GF-D8 (cell line): ENCODE measurements around the gene ATXN1L.
"Not testable (repeated sequence)": the region's sequence is repeated elsewhere in the genome, so short reads cannot be mapped to it uniquely, and the experiment has no call there.

Experiments
- DNase-seq: peaks from one replicate; lab custom pipeline; 2025; lab: John Stamatoyannopoulos, UW

ATXN1L gene

GRCh38 chr16:71852158-71852557 lies 6.4 kb downstream of the ATXN1L start:
- no peak for DNase-seq

- DNase-seq = no peak
These were observed 6.8 kb downstream of the ATXN1L start for GRCh38 chr16:71852561-71852960.

DNA sequence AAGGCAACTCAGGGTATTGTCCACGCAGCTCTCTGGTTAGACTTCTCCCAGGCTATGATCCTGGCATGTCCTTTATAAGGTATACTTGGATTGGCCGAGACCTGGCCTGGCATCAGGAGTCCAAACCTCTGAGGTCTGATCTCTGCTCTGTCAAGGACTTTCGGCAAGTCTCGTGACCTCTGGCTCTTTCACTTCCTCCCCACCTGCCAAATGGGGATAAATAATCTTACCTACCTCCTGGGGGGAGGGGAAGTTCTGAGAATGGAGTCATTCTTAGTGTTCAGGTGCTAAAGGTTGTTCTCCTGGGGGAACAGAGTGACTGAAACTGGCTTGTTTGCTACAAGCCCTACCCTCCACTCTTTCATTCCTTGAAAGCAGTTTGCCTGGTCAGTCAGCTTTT lies 7.6 kb downstream of the ATXN1L start:
- no peak for DNase-seq

GRCh38 chr16:71854369-71854948 lies 8.7 kb downstream of the ATXN1L start:
- DNase-seq = no peak

- no peak for DNase-seq
These were observed 10.3 kb downstream of the ATXN1L start for GRCh38 chr16:71855937-71856662.

DNA sequence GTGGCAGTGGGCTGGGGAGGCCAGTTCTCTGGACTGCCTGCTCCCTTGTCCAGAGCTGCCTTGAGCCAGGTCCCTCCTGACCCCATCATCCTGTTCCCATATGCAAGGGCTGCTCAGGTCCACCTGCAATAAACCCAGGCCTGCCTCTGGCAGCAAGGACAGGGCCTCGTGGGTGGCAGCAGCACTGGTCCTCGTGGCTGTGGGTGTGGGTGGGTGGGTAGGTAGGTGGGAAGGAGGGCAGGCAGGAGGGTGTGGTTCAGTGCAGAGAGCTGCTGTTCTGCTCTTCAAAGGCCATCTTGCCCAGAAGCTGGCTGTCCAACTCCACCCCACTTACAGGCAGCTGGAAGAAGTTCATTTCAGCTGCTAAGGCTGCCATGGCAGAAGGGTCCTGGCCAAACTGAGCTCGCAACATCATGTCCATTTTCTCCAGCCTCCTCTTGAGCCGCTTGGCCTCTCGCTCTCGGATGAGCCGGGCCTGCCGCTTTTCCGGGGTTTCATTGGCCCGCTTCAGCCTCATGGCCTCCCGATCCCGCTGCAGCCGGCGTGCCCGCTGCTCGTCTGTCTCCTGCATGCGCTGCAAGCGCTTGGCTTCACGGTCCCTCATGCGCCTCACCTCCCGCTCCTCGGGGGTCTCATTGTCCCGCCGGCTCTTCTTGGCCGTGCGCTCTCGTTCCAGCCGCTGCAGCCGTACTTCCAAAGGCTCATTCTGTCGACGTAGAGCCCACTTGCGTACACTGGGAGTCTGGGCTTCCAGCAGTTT lies 14.2 kb downstream of the ATXN1L start:
- DNase-seq = no peak

- no peak for DNase-seq
These were observed 18.2 kb downstream of the ATXN1L start for GRCh38 chr16:71863995-71864394.

GRCh38 chr16:71865173-71865863 lies 19.5 kb downstream of the ATXN1L start:
- DNase-seq = no peak

DNA sequence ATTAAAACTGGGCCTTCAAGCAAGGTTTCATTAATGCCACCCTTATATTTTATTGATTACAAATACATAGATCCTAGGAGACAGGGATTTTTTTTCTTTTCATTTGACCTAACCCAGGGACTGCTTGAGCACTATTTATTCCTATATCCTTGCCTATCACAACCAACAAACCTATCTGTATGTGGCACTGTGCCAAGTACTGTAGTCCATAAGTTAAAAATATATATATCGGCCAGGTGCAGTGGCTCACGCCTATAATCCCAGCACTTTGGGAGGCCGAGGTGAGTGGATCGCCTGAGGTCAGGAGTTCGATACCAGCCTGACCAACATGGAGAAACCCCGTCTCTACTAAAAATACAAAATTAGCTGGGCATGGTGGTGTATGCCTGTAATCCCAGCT lies 21.4 kb downstream of the ATXN1L start:
- DNase-seq = not testable (repeated sequence)

GRCh38 chr16:71867939-71868338 lies 22.2 kb downstream of the ATXN1L start:
- no peak for DNase-seq

DNA sequence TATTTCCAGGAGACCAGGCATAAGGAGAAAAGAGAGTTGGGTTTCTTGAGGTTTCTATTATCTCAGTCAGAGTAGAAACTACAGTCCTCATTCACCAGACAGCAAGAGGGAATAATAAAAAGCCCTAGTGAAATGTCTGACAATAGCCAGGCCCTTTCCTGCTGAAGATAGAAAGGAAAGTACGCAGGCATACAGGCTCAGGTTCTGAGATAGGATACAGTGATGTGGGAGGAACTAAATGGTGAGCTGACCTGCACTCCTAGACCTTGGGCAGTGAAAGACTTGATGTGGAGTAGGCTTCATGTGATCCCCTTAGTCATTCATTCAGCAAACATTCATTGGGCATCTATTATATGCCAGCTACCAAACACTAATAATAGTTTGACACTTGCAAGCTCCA lies 23.3 kb downstream of the ATXN1L start:
- no peak for DNase-seq

DNA sequence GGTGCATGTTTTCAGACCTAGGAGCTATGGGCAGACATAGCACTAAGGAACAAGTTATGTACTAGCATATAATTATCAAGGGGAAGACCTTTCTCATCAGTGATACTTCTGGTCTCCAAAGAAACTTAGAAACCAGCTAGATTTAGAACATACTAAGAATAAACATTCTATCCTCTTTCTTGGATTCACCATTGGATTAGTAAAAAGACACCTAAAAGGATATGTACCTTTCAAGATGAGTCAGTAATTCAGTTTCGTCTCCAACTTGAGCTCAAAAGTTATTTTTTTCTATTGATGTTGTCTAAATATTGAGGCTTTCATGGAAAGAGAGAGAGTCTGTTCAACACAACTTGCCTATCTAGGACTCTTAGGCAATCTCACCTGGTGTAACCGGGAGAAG lies 25.0 kb downstream of the ATXN1L start:
- no peak for DNase-seq

DNA sequence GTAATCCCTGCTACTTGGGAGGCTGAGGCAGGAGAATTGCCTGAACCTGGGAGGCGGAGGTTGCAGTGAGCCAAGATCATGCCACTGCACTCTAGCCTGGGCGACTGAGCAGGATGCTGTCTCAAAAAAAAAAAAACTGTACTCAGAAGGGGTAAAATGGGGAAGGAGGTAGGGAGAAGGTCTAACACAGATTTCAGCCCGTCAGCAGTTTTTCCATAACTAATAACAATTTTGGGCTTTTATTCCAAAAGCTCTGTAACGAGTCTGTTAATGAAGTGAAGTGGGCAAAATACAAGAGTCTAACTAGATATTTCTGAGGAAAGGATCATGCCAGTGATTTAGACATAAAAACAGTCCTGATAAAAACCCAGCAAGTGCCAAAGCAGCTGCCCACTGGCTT lies 27.4 kb downstream of the ATXN1L start:
- no peak for DNase-seq

- DNase-seq = no peak
These were observed 33.1 kb downstream of the ATXN1L start for GRCh38 chr16:71878911-71879310.

DNA sequence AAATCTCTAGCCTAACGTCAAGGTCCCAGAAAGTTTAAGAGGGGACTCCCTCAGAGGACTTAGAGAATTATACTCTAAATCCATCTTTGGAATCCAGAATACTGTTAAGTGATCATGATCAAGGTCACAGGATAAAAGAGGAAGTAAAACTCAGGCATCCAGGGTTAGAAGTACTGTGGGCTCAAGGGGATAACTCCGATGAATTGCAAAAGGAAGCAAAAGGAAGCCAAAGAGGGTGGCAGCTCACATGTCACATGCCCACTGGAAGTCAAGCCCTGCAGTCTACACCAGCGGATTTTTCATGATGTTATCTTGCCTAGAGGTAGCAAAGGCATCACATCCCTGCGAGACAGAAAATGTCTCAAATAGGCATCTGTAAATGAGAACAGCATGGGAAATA lies 34.4 kb downstream of the ATXN1L start:
- DNase-seq = peak; percentile 85

- no peak for DNase-seq
These were observed 36.9 kb downstream of the ATXN1L start for GRCh38 chr16:71882505-71883167.

DNA sequence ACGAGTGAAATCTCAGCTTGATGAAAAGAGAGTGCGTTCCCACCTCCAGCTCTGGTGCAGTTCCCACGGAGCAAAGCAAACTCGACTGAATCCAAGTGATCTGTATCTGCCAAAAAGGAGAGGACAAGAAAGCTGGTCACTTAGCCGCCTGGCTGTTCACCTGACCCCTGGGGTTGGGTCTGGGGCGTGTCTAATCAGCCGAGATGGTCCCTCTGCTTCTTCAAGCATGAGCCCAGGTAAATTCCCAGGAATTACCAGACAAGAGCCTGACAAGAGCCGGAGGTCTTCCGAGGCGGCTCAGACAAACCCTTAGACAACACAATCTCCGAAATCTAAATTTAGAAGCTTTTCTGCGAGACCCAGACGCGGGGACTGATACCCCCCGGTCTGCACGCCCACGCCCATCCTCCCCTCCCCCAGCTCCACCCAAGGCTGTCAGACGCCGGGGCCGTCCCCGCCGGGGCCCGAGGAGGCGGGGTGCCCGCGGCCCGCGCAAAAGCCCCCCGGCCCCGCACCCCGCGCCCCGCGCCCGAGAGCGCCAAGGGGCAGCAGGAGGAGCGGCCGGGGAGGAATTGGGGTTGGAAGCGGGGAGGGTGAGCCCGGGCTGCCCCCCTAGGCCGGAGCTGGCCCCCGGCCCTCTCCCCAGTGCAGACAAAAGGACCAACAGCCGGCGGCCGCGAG lies 37.5 kb downstream of the ATXN1L start:
- DNase-seq = no peak

- DNase-seq = no peak
These were observed 38.3 kb downstream of the ATXN1L start, which contains the start of gene ZNF821 for GRCh38 chr16:71883849-71884638. Gene ZNF821 (minus strand): TSS chr16:71884182. CDS start chr16:71879946, 4,236 bp downstream.

DNA sequence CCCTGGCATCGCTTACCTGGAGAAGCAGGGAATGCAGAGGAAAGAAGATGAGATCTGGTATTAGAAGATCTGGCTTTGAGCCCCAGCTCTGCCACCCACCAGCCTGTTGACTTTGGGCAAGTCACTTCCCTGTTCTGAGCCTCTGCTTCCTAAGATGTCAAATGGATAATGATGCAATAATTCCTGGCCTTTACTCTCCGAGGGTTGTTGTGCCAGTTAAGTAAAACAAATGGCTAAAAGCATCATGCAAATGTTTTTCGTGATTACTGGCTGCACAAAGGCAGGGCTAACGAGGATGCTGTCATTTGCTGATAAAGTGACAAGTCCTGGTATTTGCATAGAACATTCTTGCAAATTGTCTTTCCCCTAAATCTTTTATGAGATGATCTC lies 39.5 kb downstream of the ATXN1L start:
- peak; percentile 23 for DNase-seq

DNA sequence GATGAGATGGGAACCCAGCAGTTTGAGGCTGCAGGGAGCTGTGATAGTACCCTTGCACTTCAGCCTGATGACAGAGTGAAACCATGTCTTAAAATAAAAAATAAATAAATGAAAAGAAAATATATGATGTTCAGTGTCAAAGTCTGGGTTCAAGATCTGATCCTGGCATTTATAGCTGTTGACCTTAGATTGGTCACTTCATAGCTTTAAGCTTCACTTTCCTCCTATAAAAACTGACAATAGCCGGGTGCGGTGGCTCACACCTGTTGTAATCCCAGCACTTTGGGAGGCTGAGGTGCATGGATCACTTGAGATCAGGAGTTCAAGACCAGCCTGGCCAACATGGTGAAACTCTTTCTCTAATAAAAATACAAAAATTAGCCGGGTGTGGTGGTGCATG lies 43.4 kb downstream of the ATXN1L start:
- no peak for DNase-seq

- no peak for DNase-seq
These were observed 48.1 kb downstream of the ATXN1L start for GRCh38 chr16:71893888-71894228.
